GM11168 (cell line): ENCODE measurements around the gene CHST1.

Experiments
- in situ Hi-C: fragments of 300-500 bp; cut with MboI; formaldehyde crosslinking; loops from one replicate; pipeline ENCODE4 v1.12.0; 2022; ENCODE audit warnings: low sequenced_read_pairs; ENCODE audit not compliant: unreplicated experiment

The CHST1 gene

DNA sequence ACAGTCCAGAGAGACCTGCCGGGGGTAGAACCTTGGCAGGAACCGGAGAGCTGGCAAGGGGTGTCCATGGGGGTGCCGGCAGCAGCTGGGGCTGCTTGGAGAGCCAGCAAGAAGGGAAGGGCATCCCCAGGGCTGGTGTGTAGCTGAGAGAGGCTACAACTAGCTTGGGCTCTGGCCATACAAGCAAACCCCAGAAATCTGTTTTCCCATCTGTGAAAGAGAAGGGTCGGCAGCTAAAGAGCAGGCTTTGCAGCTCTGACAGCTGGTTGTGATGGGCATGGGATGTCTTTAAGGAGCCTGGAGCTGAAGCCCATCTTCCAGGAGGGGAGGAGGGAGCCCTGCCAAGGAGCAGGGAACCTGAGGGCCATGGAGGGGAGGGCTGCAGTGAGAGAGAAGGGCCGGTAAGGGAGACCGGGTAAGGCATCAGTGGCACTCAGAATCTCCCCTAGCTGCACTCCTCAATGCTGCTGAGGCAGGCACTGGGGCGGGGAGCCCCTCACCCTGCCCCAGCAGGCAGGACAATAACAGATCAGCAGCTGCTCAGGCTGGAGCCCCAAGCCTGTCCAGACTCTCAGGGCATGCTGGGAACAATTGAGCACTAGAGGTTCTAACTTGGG lies 3.9 kb downstream of the CHST1 start:
- in situ Hi-C loops: no loop called here

DNA sequence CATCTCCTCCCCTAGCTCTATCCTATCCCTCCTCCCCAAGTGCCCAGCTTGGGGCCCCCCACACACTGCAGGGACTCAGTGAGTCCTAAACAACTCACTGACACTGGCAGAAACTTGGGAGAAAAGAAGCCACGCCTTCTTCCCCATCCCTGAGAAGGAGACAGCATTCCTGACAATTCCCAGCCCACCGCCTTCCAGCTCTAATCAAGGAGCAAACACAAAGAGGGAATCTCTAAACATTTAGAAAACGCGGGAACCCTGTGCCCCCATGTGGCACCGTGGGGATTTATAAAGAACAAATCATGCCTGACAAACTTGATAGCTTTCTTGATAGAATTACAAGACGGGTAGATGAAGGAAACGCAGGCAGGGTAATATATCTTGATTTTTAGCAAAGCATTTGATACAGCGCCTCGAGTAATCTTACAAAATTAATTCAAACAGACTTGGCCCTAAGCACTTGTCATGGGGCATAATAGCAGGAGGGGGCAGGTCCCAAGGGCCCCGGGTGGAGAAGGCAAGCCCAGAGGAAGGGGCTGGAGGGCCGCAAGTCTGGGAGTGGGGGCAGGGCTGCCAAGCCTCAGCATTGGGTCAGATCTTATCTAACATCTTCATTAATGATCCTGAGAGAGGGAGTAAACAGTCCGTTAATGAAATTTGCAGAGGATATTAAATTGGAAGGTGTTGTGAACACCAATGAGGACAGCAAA lies 4.5 kb downstream of the CHST1 start:
- in situ Hi-C loops: no loop called here

DNA sequence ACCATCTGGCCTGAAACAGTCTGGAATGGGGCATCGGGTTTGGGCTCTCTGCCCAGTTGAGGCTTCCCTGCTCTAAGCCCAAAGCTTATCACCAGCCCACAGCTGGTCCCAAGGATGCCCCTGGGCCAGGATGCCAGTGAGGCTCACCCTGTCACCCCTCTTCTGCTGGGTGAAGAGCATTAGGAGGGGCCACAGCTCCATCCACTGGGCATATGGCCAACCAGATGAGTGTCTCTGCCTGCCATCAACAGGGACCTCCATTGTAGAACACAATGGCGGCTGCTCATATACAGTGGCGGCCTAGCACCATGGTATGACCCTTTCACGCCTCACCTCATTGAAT lies 5.6 kb downstream of the CHST1 start:
- in situ Hi-C loops: no loop called here

DNA sequence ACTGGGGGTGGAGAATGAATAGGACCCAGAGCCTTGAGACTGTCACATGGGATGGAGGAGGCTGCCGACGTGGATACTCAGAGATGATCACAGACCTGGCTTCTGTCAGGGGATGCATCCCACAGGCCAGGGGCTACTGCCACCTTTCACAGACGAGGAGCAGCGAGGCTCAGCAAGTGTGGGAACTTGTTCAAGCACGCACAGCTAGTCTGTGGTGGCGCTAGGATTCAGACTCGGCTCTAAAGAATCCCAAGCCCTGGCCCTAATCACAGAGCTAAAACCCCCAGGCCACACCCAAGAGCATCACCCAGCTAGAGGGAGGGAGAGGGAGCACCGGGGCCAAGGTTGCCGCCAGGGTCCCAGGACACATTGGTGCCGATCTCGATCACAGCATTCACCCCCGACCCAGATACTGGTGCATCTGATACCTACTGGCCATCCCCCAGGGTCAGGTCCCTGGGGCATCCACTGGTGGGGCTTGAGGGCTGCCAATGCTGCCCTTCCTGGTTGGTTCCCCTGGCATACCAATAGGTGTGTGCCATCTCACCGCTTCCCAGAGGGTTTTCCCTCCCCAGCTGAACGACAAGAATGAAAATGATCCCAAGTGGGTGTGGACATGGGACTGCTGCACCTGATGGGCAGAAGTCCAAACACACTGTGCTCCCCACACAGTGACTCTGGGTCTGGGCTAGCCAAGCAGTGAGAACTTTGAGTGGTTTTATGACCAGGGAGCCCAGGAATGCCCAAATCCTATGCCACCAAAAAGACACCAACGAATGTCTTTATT lies 6.2 kb downstream of the CHST1 start:
- in situ Hi-C loops: no loop called here

DNA sequence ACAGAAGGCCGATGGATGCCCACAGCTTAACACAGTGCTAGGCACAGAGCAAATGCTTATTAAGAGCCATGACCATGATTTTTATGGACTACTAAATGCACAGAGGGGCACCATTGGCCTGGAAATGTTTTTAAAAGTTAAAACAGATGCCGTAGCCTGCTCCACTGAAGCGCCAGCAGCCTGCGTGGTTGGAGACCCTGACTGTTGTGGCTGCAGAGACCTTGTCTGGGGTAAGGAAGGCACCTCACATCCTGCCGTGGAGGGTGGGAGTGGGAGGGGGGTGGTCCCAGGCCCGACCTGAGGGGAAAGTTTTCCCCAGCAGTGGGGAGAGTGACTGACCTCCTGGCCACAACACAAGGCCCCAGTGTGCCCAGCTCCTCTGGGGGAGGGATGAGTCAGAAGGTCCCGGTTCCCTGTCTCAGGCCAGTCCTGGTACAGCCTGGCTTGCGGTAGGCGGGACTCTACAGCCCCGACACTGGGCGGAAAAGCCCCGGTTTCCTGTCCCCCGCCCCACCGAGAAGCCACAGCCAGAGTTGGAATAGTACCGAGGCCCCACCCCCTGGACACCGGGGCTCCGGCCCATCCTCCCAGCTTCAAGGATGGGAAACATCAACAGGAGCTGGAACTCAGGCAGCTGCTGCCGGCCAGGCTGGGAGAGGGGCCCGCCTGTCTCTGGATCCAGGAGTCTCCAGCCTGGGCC lies 7.0 kb downstream of the CHST1 start:
- in situ Hi-C loops: no loop called here

DNA sequence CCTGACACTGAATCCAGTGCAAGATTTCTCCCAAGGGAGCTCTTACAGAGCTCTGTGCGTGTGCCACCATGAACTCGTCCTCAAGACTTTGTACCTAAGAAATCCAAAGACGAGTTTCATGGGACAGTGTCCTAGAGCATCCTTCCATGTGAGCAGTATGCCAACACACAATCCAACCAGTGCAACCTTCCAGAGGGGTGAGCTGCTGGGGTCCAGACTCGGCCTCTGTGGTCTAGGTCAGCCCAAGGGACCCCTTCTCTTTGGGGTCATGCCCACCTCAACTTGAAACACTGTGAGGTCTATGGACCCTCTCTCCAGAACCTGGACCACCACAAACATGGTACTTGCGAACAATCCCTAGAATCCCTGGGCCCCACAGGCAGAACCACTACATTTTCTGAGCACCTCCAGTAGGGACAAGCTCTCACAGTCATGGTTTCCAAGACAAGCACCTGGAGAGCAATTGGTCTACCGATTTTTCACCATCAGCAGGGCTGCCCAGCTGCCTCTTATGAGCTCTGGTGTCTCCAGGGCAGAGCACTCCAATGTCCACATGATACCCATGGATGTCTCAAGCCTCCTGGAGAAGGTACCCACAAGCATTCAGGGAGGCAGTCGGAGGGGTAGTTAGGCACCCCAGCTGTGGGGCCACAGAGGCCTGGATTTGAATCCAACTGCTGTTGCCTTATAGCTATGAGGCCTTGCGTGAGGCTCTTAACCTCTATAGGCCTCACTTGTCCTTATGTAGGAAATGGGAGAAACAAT lies 7.7 kb downstream of the CHST1 start:
- in situ Hi-C loops: no loop called here

DNA sequence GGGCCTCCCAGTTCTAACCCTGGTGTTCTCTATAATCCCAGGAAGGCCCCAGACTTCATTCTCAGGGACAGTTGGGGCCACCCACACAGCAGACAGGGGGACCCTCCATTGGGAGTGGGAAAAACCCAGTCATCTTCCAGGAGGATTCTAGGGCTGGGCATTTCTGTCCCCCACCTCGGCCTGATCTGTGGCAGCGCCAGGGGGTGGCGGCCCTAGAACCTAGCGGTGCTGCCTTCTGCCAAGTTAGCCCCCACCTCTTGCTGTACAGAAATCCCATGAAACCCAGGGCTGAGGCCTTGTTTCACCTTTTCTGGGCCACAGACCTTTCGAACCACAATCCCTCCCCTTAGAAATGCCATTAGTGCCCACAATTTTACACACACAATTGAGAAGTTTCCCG lies 9.6 kb downstream of the CHST1 start:
- in situ Hi-C loops: no loop called here

DNA sequence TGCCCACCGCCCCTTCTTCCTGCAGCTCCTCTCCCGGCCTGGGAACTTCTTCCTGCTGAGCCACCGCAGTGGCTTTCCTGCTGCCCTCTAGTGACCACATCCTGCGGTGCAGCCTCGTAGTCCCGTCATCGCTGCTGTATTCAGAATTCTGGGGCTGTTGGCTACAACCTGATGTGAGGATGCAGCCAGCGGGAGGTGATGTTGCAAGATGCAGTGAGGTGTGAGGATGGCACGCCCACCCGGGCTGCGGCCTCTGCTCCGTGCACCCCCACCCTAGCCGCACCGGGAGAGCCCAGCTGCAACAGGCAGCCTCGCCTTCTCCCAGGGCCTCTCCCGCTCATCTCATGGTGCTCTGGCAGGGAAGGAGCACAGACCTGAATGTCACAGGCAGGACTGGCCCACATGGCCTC lies 10.1 kb downstream of the CHST1 start:
- in situ Hi-C loops: no loop called here

DNA sequence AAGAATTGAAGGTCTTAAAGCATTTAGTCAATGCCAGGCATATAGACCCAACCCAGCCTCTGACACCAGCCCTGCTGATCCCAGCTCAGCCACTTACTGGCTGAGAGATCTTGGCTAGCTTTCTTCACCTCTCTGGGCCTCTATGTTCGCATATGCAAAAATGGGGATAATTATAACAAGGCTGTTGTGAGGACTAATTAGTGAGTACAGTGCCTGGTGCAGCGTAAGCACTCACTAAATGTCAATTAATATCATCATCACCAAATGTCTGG lies 10.5 kb downstream of the CHST1 start:
- in situ Hi-C loops: no loop called here

DNA sequence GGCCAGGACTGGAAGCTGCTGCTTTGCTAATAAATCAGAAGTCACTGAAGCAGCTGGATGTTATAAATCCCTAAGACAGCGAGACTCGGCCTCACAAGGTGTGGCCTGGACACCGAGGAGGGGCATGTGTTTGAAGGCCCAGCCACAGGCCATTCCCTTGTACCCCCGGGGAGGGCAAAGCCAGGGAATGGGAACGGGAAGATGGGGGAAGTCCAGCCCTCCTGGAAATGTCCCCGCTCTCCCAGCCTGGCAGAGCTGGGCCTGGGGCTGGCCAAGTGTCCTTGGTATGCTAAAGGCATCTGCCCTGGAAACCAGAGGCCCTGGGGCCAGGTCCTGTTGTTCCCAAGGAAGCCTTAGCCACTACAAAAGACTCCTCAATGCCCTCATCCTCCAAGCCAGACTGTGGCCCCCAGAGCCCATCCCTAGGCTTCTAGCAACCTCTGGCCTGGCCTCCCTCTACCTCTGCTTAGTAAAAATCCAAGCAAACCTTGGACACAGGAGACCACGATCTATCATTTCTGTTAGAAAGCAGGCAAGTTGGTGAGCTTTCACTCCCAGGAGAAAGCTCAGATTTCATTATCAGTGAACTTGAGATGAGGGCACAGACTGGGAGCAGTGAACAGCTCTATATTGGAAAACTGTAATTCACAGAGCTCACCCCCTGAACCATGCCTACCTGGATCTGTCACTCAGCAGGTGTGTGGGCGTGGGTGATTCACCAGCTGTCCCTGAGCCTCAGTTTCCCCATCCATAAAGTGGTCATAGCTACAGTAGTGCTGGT lies 11.0 kb downstream of the CHST1 start:
- in situ Hi-C loops: no loop called here

DNA sequence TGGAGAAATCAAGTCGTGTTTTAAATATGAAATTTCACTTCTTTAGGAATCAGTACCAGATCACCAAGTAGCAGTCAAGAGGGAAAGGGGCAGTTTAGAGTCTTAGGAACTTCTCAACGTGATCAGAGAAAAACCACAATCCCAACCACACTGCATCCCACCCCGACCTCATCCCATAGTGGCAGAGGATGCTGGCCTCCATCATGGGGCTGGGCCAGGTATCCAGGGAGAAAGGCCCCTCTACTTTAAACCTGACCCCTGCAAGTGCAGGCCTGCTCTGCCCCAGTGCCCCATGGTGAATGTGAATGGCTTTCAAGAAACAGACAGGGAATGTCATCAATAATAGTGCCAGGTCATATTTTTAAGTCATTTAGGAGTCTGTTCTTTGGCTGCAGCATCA lies 12.1 kb downstream of the CHST1 start:
- in situ Hi-C loops: no loop called here

DNA sequence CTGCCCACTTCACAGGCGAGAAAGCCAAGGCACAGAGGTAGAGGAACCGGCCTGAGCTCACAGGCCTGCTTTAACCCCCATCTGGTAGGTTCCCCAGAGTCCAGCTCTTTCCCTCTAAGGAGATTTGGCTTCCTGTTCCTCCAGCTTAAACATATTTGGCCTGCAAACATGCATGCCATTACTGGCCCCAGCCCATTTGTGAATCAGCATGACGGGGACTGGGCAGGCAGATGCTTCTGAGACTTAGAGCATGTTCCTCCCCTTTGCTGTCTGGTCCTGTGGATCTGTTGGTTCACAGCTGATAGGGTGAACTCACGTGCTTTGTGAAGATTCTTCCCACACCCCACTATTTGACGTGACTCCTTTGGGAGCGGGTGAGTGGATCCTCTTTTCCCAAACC lies 12.6 kb downstream of the CHST1 start:
- in situ Hi-C loops: no loop called here

DNA sequence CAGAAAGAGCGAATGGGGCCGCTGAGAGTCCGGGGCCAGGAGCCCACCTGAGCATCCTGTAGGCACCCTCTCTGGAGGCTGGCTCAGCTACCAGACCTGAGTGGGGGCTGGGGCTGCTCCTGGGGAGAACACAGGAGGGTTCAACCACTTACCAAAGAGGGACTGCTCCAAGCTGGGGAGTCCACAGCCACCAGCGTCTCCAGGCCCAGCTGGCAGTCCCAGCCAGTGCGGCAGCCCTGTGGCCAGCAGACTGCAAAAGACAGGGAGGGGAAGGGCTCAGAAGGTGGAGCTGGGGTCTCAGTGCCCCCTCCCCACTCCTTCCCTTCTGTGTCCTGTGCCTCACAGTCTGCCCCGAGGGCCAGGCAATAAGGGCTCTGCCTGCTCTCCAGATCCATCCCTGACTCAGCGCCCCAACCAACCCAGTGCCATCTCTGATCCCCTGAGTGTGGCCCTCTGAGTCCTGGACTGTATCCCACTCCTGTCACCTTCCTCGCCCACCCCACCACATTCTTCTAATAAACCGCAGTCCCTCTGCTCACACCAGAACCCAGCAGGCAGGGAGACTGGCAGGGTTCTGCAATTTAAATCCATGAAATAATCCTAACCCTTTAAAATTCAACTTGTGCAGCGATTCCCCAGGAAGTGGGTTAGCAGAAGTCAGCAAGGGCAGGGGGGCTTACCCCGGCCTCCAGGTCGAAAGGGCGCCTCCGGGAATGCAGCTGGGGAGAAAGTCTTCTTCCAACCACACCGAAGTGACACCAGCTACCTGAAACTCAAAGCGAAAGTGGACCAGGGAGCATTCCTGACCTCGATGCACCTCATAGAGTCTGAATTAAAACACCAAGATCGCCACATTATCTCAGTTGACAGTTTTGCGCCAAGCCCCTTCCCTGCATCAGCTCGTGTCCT lies 13.3 kb downstream of the CHST1 start:
- in situ Hi-C loops: no loop called here

DNA sequence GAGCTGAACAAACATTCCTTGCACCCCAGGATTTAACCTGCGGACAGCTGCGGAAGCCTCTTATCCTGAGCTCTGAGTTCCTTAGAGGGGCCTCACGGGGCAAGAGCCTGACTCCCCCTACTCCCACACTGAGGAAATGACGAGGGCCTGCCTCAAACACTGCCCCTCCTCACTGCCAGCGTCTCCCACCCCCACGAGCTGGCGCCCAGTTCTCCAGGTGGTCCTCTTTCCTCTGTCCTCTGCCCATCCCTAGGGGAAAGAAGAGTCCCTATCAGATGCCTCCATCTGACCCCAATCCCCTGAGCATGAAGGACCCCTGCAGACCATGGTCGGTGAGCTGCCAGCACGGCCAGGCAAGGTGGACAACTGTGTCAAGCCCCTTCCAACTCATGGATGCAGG lies 14.3 kb downstream of the CHST1 start:
- in situ Hi-C loops: no loop called here

DNA sequence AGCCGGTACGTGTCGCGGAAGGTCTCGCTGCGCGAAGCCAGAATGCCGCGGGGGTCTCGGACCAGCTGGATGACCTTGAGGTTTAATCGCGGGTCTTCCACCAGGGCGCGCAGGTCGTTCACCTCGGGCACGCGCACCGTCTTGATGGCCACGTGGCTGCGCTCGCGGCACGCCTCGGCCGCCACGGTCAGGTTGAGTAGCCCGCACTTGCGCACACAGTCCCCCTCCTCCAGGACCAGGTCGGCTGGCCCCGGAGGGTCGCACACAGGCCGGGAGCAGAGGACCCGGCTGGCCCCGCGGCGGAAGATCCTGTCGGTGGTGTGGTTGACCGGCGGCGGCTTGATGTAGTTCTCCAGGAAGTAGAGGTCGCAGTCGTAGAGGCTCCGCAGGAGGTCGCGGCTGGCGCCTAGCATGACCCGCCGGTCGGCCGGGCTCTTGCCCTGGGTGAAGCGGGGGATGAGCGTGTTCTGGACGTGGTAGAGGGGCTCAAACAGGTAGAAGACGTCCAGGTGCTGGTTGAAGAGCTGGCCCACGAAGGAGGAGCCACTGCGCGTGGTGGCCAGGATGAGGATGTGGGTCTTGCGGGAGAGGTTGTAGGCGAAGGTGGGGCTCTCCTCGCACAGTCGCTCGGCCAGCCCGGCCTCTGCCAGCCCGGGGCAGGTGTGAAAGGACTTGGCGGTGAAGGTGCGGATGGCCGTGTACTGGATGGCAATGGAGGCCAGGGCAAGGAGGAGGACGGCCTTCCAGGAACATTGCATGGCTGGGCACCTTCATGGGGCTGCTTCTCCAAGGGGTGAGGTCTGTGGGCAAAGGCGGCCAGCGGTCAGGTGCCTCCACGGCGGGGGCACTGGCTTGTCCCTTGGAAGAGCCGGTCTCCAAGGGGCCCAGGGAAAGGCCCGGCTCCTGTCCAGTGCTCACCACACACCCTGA lies 15.0 kb downstream of the CHST1 start:
- in situ Hi-C loops: no loop called here

DNA sequence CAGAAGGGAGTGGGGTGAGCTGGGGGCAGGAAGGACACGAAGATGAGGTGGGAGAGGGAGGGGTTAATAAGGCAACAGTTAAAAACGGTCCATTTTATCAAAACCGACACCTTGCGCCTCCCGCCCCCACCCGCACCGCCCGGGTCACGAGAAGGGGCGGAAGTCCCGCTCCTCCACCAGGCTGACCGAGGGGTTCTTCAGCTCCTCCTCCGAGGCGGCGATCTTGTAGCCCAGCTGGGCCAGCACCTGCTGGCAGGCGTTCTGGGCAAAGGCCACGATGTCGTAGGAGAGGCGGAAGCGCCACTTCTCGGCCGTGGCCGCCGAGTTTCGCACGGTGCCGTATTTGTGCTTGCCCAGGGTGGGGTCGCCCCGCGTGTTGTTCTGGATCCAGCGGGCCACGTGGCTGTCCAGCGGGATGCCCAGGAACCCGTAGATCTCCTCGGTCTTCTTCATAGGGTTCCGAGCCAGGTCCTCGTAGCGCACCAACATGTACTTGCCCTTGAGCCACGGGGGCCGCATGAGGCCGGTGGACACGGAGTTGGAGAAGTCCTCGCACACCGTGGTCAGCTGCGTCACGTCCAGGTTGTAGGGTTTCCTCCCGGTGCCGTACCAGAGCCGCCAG lies 15.8 kb downstream of the CHST1 start:
- in situ Hi-C loops: no loop called here

DNA sequence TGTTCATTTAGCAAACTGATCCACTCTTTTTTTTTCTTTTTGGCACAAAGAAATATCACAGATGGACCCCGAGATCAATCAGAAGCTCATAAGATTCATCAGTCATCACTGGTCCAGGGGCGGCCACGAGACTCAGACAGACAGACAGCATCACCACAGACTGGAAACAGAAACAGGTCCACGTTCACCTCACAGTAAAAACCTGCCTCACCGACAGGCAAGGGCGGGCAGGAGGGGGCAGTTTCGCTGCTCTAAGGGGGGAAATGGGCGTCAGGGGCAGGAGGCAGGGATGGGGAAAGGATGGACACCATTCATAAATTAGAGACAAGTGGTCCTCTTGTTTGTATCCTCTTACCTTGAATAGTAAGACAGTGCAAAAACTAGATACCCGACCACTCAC lies 16.5 kb downstream of the CHST1 start:
- in situ Hi-C loops: no loop called here
